Measurements from ENCODE around the gene ADCY5.

ADCY5 gene

DNA sequence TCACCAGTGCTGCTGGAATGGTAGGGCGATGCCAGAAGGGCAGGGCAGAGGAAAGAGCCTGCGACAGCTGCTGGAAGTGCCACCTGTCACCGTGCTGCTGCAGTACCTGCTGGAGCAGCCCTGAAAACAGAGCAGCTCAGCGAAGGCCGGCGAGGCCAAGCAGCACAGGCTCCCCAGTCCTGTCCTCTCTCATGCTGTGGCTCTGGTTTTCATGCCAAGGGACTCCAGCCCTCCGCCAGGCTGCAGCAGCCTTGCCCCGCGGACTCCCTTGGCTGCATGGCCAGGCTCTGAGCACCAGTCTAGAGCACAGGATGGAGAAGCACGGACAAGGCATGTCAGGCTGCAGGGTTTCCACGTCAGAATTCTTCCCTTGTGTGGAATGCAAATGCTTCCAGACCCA is 43.9 kb downstream of the ADCY5 start:
- no peak for DNase-seq

DNA sequence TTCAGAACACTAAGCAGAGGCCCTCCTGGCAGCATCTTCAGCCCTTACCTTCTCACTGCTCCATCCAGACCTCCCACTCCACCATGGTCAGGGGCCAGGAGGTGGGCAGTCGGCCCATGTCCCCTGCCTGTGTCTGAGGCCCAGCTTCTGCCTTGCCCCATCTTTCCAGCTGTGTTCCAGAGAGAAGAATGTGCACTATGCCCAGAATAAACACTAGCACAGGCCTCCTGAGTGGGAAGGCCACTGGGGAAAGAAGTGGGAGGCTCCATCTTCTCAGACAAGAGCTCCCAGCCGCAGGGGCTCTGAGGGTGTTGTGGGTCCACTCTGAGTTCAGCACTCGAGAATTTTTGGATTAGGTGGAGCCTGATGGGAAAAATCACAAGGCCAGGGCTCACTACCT is 44.5 kb downstream of the ADCY5 start:
- no peak for DNase-seq

DNA sequence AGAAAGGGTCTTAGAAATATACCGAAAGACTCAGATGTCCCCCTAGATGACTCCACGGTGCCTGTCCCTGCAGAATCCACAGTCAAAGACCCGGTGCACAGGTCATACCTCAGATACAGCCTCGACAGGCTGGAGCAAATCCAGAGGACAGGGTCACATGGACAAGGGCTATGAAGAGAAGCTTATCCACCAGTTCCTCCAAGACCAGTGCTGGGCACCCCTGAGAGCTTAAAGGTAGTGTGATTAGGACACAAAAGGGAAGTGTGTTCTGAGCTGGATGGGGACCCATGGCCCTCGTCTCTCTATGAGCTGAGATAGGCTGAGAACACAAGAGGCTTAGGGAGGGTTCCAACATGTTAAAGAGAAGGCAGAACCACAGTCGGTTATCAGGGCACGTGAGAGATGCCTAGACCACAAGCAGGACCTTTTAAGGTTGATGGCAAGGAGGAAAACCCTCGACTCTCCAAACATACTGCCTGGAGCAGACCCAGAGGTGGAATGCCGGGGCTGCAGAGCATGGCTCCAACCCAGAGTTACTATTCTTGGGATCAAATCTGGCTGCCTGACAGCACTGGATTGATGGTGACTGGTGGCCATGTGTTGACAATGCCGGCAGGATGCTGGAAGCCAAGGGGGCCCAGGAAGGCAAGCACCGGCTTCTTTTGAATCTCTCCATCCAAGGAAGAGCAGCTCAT is 46.9 kb downstream of the ADCY5 start:
- DNase-seq: no peak

DNA sequence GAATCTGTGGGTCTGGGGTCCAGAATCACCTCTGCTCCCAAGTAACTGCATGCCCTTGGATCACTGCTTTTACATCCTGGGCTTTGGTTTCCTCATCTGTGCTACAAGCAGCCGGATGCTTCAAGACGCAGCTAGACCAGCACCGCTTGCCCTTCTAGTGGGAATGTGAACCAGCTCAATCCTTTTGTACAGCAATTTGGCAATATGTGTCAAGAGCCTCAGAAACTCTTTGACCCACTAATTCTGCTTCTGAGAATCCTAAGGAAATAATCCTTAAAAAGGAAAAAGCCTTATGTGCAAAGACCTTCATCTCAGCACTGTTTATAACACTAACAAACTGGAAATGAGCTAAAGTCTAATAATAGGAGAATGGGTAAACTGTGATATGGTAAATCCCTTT is 48.7 kb downstream of the ADCY5 start:
- no peak for DNase-seq

DNA sequence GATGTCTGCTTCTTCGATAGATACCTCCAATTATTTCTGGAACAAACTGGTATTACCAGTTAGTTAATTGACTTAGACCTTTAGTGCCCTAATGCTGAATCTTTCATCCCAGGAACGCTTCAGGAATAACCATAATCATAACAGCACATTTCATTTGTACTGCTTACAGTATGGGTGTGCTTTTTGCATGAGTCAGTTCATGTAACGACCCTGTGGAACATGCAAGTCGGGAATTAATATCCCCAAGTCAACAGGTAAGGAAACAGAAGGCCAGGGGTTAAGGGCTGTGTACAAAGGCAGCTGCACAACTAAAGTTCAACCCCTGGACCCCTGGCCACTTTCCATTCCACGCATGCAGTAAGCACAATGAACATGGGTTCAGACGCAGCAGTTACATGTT is 49.2 kb downstream of the ADCY5 start:
- DNase-seq: no peak

DNA sequence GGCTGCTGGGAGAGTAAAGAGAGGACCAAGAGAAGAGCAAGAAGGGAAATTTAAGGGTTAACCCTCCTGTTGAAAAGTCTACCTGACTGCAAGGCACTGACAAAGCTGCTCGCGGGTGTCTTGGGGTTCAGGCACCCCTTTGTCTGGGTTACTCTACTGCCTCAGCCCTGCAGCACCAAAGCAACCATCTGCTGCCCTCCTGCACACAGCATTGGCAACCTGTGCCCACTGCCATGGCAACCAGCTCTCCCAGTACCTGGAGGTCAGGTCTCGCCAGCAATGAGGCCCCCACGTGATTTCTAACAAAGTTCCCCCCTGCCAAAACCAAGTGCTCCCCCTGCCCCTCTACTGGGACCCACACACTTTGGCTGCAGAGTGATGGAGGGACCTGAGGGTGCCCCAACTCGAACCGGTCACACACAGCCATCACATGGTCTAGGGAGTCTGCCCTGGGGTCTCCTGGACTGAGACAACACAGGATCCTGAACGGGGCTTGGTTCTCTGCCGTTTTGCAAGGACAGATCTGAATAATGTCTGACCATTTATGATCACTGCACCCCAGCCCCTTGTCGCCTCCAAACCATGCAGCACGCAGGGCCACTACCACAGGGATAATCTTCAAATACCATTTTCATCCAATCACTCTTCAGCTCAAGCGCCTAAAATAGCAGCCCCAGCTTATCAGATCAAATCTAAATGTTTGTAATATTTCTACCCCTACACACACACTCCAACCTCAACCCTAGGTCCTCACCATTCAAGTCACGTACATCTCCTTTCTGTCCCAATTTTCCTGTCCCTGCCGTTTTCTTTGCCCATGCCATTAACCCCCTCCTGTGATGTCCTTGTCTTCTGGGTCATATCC is 50.7 kb downstream of the ADCY5 start:
- no peak for DNase-seq

DNA sequence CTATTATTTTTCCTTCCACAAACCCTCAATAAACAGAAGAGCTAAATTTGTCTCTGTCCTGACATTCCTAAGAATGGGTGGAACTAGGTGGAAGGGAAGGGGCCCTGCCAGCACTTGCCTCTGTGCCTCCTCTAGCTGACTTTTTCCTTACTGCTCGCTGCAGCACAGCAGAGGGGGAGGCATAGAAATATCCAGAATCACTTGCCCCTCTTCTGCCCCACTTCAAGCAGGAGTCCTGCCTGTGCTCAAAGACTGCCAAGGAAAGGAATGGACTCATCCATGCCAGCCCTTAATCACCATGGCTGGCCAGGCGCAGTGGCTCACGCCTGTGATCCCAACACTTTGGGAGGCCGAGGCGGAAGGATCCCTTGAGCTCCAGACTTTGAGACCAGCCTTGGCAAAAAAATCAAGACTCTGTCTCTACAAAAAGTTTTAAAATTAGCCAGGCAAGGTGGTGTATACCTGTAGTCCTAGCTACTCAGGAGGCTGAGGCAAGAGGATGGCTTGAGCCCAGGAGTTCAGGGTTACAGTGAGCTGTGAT is 51.8 kb downstream of the ADCY5 start:
- DNase-seq: no peak

DNA sequence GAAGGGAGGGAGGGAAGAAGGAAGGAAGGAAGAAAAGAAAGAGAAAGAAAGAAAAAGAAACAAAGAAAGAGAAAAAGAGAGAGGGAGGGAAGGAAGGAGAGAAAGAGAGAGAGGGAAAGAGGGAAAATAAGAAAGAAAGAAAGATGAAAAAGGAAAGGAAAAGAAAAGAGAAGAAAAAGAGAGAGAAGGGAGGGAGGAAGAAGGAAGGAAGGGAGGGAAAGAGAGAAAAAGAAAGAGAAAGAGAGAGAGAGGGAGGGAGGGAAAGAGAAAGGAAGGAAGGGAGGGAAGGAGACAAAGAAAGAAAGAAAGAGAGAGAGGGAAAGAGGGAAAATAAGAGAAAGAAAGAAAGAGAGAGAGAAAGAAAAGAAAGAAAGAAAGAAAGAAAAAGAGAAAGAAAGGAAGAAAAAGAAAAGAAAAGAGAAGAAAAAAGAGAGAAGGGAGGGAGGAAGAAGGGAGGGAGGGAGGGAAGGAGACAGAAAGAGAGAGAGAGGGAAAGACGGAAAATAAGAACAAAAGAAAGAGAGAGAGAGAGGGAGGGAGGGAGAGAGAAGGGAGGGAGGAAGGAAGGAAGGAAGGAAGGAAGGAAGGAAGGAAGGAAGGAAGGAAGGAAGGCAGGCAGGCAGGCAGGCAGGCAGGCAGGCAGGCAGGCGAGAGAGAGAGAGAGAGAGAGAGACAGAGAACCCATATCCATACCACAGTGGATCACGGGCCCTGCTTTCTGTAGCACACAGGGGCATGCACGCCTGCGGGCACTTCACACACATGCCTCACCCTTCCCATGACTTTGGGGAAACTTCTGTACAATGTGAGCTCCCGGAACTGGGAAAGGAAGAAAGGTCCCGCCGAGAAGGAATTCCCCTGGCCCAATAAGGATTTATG is 52.5 kb downstream of the ADCY5 start:
- DNase-seq: no peak

DNA sequence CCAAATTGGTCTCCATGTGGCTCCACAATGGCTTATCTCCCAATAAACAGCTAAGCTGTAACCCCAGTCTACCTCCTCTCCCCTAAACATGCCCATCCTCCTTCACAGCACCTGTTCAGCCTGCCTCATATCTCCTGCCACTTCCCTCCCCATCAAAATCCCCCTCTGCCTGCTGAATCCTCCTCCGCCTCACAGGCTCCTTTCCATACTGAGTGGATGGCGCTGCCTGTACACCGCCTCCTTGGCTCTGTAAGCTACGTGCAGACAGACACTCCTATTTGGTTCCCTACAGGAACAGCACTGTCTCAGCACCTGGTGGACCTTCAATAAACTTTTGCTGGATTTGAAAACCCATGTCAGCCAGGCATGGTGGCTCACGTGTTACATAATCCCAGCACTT is 53.7 kb downstream of the ADCY5 start:
- DNase-seq: no peak

DNA sequence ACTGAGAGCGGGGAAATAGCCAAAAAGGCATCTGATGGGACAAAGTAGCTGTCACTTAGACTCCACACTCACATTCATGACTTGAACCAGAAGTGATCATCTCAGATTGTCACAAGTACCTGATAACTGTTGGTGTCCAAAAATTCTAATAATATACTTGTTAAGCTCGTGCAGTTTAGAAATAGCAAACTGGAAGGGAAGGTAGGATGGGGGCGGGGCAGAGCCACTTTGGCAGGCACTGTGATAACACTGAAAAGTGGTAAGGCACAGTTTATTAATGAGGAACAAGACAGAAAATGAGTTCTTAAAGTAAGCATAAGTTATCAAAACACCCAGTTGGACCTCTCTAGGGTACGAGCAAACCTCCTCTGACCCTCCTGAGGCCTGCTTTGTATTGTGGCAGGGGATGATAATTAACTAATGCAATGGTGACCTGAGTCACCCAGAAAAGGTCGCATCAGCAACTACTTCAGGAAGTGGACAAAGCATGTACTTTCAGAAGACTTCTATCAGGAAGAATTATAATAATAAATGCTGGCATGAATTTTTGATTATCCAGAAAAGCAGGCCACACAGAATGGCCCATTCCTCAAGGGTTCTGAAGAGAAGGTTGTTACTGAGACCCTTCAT is 54.4 kb downstream of the ADCY5 start:
- peak; percentile 21 for DNase-seq

DNA sequence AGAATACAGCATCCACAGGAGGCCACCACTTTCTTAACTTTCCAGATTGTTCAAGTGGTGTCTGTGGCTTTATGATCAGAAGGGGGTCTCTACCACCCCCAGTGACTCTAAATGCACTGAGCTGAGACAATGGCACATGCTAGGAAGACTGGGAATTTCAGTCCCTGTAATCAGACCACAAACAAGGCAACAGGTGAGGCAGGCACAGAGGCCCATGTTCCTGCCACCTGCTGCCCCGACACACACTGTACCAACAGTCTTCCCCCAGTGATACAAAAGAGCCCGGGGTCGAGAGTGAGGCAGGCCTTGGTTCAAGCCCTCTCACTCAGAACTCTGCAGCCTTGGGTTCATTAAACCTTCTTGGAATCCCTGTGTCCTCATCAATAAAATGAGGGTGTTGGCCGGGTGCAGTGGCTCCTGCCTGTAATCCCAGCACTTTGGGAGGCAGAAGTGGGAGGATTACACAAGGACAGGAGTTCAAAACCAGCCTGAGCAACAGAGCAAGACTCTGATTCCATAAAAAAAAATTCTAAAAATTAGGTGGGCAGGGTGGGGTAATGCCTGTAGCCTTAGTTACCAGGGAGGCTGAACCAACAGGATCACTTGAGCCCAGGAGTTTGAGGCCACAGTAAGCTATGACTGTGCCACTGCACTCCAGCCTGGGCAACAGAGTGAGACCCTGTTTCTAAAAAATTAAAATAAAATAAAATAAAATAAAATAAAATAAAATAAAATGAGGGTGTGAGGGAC is 55.8 kb downstream of the ADCY5 start:
- DNase-seq: no peak

DNA sequence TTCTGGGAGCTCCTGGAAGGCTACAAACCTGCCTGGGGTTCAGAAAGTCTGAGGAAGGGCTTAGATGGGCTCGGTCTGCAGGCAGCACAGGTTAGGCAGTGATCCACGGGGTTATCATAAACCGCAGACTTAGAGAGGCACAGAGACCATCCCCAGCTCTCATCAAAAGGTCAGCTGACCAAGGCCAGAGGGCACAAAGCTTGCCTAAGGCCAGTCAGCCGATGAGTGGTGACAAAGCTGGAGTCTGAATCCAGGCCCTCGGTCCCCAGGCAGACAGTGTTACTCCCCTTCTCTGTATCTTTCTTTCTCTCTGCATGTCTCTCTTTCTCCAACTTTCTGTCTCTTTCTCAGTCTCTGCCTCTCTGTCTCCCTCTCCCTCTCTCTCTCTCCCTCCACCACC is 56.5 kb downstream of the ADCY5 start:
- no peak for DNase-seq

DNA sequence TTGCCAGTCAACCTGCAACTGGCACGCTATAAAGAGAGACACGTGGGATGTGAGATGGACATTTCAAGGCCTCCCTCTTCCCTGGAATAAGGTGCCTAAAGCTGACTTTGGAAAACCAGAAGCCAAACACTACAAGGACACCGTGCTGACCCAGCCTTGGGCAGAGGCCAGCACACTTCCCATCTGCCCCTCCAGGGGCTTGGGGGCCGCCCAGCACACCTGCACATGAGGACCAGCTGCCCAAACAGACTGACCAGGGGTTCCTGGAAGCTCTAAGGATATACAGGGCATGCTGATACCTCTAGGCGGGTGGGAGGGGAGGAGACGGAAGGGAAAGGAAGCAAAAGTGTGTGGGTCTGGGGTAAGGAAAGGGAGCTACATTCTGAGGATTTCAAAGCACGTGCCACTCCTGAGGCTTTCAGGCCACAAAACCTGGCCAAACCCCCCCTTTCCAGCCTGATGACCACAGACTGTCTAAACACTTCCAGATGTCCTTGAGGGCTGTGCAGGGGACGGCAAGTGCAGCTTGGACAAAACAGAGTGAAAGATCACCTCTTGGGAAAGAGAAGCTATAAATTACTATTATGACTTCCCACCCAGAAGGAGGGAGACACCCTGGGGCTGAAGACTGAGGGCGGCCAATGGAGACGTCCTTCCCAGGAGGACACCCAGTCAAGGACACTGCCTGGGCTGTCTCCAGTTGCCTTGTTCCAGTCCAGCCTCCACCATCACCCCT is 57.9 kb downstream of the ADCY5 start:
- no peak for DNase-seq

DNA sequence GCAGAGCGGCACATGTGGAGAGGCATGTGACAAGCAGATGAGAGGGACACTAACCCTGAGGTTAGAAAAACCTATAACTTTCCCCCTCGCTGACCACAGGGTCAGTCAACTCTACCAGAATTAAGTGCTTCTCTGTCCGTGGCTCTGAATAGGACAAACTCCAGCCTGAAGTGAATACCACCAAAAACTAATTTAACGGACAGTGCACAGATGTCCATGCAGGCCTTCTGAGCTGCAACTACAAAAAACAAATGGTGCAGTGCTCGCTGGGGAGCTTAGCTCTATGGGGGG is 59.3 kb downstream of the ADCY5 start:
- DNase-seq: no peak

DNA sequence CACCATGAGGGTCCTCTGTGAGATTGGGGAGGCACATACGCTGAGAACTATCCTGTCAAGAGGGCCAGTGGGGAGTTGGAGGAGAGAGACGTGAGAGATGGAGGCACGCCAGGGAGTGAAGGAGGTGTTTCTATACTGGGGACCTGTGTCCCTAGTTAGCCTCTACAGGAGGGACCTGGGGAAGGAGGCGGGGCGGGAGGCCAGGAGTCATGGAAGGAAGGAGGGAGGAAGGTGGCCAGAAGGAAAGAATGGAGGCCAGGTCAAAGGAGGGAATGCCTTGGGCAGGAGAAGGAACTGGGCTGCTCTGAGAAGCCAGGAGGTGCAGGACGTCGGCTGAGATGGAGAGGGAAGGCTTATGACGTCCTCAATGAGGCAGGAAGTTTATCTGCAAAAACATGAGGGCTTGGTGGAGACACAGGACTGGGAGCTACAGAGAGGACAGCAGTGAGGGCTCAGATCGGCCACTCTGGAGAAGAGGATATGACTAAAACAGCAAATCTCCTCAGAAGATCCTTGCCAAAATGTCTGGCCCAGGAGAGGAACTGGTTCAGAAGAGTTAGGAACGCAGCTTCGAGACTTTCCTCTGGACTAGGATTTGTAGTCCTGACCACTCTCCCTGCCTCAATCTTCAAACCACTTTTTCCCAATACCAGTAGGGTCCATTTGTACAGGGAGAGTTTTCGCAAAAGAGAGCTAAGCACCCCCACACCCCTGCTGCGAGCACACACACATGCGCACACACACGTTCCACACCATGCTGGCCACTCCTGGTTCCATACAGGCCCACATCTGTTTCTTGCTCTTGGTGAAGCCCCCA is 59.9 kb downstream of the ADCY5 start:
- DNase-seq: no peak

DNA sequence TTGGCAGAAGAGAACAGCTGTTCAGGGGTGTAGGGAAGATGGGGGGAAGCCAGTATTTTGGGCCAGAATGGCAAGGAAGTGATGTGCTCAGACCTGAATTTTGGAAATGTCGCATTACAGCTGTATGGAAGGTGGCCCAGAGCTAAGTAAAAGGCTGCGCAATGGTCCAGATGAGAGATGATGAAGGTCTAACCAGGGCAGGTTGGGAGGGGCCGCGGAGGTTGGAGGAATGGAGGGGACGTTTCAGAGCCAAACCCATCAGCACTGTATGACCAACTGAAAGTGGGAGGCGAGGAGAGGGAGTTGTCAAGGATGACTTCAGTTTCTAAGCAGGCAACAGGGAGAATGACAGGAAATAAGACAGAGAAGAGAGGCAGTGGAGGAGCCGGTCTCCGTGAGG is 60.8 kb downstream of the ADCY5 start:
- DNase-seq: no peak

DNA sequence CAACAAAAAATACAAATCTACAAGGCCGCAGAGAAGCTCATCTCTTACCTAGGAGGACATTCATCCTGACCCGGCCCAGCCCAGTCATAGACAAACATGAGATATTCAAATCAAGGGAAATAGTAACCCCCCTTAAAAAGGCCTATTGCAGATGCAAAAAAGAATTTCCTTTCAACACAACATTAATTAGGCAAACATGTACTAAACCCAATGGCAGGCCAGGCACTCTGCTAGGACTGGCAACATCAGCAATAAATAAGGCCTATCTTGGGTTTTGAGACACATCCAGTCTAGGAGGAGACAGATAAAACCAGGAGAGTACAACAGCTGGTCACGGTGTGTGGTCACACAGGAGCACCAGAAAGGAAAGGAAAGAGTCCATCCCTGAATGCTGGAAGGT is 61.4 kb downstream of the ADCY5 start:
- DNase-seq: no peak

DNA sequence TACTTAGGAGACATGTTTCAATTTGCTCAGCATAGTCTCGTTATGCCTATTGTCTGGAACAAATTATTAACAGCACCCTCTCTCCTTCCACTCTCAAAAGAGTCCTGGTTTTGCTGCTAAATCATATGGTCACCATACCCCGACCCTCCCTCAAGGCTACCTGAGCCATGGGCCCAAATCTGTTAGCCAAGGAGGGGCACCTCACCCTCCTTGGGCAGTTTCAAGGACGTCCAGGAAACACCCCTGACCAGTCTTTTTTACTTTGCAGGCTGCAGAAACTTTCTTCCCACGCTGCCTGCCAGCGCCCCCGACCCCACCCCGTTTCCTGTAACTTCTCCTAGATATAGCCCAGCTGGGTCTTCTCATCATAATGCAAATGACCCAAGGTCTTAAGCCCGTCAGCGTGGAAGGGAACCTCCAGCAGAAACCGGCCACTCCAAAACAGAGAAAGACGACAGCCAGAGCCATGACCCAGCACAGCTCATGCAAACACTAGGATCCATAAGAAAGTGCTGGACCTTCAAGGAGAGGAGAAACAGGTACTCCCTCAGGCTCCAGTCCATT is 62.3 kb downstream of the ADCY5 start:
- no peak for DNase-seq

DNA sequence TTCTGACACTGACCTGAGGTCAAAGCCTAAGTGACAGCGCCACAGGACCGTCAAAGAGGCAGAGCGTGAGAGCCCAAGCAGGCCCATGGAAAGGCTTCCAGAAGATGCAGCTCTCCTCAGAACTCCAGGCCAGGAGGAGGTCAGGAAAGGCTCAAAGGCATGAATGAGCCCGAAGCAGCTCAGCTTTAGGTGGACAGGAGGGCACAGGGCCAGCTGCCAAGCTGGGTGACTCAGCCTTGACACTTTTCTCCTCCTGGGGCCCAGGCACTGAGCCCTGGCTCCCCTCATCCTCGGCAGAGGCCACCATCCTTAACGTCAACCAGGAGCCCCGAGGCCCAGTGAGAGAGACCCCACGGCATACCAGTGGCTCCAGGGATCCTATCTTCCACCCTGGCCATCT is 62.9 kb downstream of the ADCY5 start:
- DNase-seq: no peak

DNA sequence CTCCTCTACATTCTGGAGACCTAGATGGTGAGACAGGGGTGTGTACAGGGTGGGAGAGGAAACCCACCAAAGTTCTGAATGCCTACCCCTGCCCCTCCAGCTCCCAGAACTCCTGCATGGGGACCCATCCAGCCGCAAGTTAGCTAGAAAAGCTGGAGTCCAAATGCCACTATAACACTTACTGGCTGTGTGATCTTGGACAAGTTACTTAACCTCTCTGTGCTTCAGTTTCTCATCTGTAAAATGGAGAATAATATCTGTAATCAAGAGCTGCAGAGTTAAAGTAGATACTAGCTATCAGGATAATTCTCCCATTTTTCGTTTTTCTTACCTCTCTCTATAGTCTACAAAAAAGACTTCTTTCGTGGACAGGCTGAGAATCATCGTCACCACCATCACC is 63.4 kb downstream of the ADCY5 start:
- no peak for DNase-seq
